Naive thymus-derived CD4-positive, alpha-beta T cell (primary cell): ENCODE measurements around the gene NUAK1. TPM values are rescaled to one million over a fixed set of nuclear protein-coding genes. Genes with fewer than 3 reads are reported as not detected.

Experiments used
- ATAC-seq: fragments of 150-1000 bp; cut with Tn5 transposase; 2 replicates; pipeline ENCODE4 v1.10.0; 2021; ENCODE audit warnings: mild to moderate bottlenecking, moderate library complexity
- CTCF ChIA-PET: fragments of 350-600 bp; sonication (Branson Sonifier 250); formaldehyde crosslinking; loops from one replicate; lab custom pipeline; 2021; ENCODE audit warnings: antibody characterized with exemption; lab: Charles Lee
- POLR2A ChIA-PET: fragments of 350-600 bp; sonication (Branson Sonifier 250); formaldehyde crosslinking; loops from one replicate; lab custom pipeline; 2021; ENCODE audit warnings: antibody characterized with exemption, inconsistent platforms; lab: Charles Lee
- DNase-seq, 9 donors: peaks; one replicate each; pipeline versions ENCODE4 v3.0.0 to v3.0.0-alpha.2; 2020 to 2022; ENCODE audit warnings: mixed read lengths in 1 of 9
- H3K27ac ChIP-seq: one replicate; pipeline ENCODE4 v1.7.0; 2013; ENCODE audit warnings: mild to moderate bottlenecking, low read depth, low read length, moderate library complexity
- H3K27me3 ChIP-seq, 2 donors: one replicate each; pipeline ENCODE4 v1.7.0; 2013; ENCODE audit warnings: low read length in 2 of 2, mild to moderate bottlenecking in 2 of 2, moderate library complexity in 2 of 2; ENCODE audit not compliant: control insufficient read depth in 2 of 2, insufficient read depth in 2 of 2
- H3K36me3 ChIP-seq, 3 experiments: 1 replicate in 2 of 3; 2 replicates in 1 of 3; pipeline ENCODE4 v1.7.0; 2013; ENCODE audit warnings: low read length in 3 of 3, mild to moderate bottlenecking in 3 of 3, moderate library complexity in 1 of 3; ENCODE audit not compliant: insufficient read depth in 3 of 3, control insufficient read depth in 2 of 3
- H3K4me1 ChIP-seq, 2 donors: one replicate each; pipeline ENCODE4 v1.7.0; 2013; ENCODE audit warnings: low read length in 2 of 2, mild to moderate bottlenecking in 2 of 2, moderate library complexity in 1 of 2; ENCODE audit not compliant: control insufficient read depth in 2 of 2, insufficient read depth in 2 of 2
- H3K4me3 ChIP-seq: 2 replicates; pipeline ENCODE4 v1.7.0; 2013; ENCODE audit warnings: mild to moderate bottlenecking, low read length
- H3K9me3 ChIP-seq, 3 experiments: 1 replicate in 2 of 3; 2 replicates in 1 of 3; pipeline ENCODE4 v1.7.0; 2013; ENCODE audit warnings: low read length in 3 of 3; ENCODE audit not compliant: control insufficient read depth in 2 of 3
- H3K27ac Mint-ChIP-seq, 9 donors: one replicate each; pipeline ENCODE4 v1.8.0; 2020 to 2022; ENCODE audit warnings: mixed read lengths in 9 of 9, mild to moderate bottlenecking in 8 of 9, moderate library complexity in 5 of 9, inconsistent platforms in 2 of 9
- H3K27me3 Mint-ChIP-seq, 5 donors: one replicate each; pipeline ENCODE4 v1.8.0; 2021 to 2022; ENCODE audit warnings: mixed read lengths in 5 of 5, mild to moderate bottlenecking in 1 of 5
- H3K36me3 Mint-ChIP-seq, 5 donors: one replicate each; pipeline ENCODE4 v1.8.0; 2020 to 2022; ENCODE audit warnings: mixed read lengths in 5 of 5, mild to moderate bottlenecking in 3 of 5, inconsistent platforms in 1 of 5
- H3K4me1 Mint-ChIP-seq, 7 donors: one replicate each; pipeline ENCODE4 v1.8.0; 2020 to 2022; ENCODE audit warnings: mixed read lengths in 7 of 7, mild to moderate bottlenecking in 3 of 7, inconsistent platforms in 1 of 7
- H3K4me3 Mint-ChIP-seq, 10 donors: one replicate each; pipeline ENCODE4 v1.8.0; 2020 to 2022; ENCODE audit warnings: mild to moderate bottlenecking in 10 of 10, mixed read lengths in 10 of 10, moderate library complexity in 6 of 10, inconsistent platforms in 2 of 10
- H3K9me3 Mint-ChIP-seq, 11 donors: one replicate each; pipeline ENCODE4 v1.8.0; 2020 to 2022; ENCODE audit warnings: mixed read lengths in 11 of 11, mild to moderate bottlenecking in 4 of 11, inconsistent platforms in 1 of 11, moderate library complexity in 1 of 11
- intact Hi-C, 2 donors: fragments of 100-400 bp; cut with micrococcal nuclease; formaldehyde crosslinking; loops; one replicate each; pipeline ENCODE4 v1.15.1; 2023
- polyA plus RNA-seq, 2 donors: library from polyadenylated mRNA; unstranded; fragments of 300-500 nt; fragmentation: Illumina TruSeq; gene quantifications; one replicate each; pipeline ENCODE4 v1.2.3, GENCODE V29; 2021
- total RNA-seq, 6 experiments: library from RNA in 5 of 6; stranded (reverse) in 5 of 6; gene quantifications; 1 replicate in 5 of 6; 2 replicates in 1 of 6; pipeline ENCODE4 v1.2.3 and lab custom pipeline; 2021 to 2026

The NUAK1 gene
- total and polyA plus RNA-seq, 7 experiments from 2014 or later, result 0.02 to 0.51 (median 0.08) TPM; not detected in 4

GRCh38 chr12:106163712-106164111 is 25.0 kb upstream of the NUAK1 start:
- no peak overlapping the region for H3K27ac ChIP-seq
- intact Hi-C loops, result no loop called here
- Mint-ChIP-seq H3K36me3 (peaks cover 0 to 4% (median 0%) of the 10 kb centered on the region in 5 donors), H3K4me1 (no peaks in the 10 kb centered on the region), H3K4me3 (no peak overlapping the region), H3K9me3 (peaks cover 0 to 42% (median 6%) of the 10 kb centered on the region in 11 donors), H3K27me3 (peaks cover 18 to 59% (median 41%) of the 10 kb centered on the region in 5 donors), H3K27ac (no peak overlapping the region)
- H3K9me3 ChIP-seq, result no peaks in the 10 kb centered on the region
- DNase-seq (no peak), ATAC-seq (no peak)
- no peaks in the 10 kb centered on the region for H3K4me1 ChIP-seq
- H3K27me3 ChIP-seq, result no peaks in the 10 kb centered on the region
- POLR2A ChIA-PET, result no interaction called here
- no peak overlapping the region for H3K4me3 ChIP-seq
- CTCF ChIA-PET, result no interaction called here
- no peaks in the 10 kb centered on the region for H3K36me3 ChIP-seq

GRCh38 chr12:106161491-106161890 is 22.7 kb upstream of the NUAK1 start:
- no peak for DNase-seq
- H3K36me3 ChIP-seq, result no peaks in the 10 kb centered on the region
- no peak overlapping the region for H3K27ac ChIP-seq
- Mint-ChIP-seq H3K4me3 (no peak overlapping the region), H3K4me1 (no peaks in the 10 kb centered on the region), H3K36me3 (peaks cover 0 to 4% (median 0%) of the 10 kb centered on the region in 5 donors), H3K27ac (no peak overlapping the region), H3K9me3 (peaks cover 0 to 26% (median 6%) of the 10 kb centered on the region in 11 donors), H3K27me3 (peaks cover 16 to 50% (median 45%) of the 10 kb centered on the region in 5 donors)
- intact Hi-C loops, result no loop called here
- H3K27me3 ChIP-seq, result no peaks in the 10 kb centered on the region
- ChIA-PET CTCF (no interaction called here), POLR2A (no interaction called here)
- ATAC-seq, result no peak
- H3K4me1 ChIP-seq, result no peaks in the 10 kb centered on the region
- H3K9me3 ChIP-seq, result no peaks in the 10 kb centered on the region
- no peak overlapping the region for H3K4me3 ChIP-seq

- Mint-ChIP-seq H3K36me3 (peaks cover 0 to 4% (median 0%) of the 10 kb centered on the region in 5 donors), H3K9me3 (peaks cover 0 to 20% (median 4%) of the 10 kb centered on the region in 11 donors), H3K27me3 (peaks cover 10 to 44% (median 40%) of the 10 kb centered on the region in 5 donors), H3K4me1 (no peaks in the 10 kb centered on the region), H3K4me3 (no peak overlapping the region), H3K27ac (no peak overlapping the region)
- ChIA-PET CTCF (no interaction called here), POLR2A (no interaction called here)
- H3K27ac ChIP-seq, result no peak overlapping the region
- H3K27me3 ChIP-seq, result no peaks in the 10 kb centered on the region
- no peaks in the 10 kb centered on the region for H3K4me1 ChIP-seq
- ATAC-seq, result no peak
- no peak for DNase-seq
- no peaks in the 10 kb centered on the region for H3K36me3 ChIP-seq
- intact Hi-C loops, result no loop called here
- no peaks in the 10 kb centered on the region for H3K9me3 ChIP-seq
- H3K4me3 ChIP-seq, result no peak overlapping the region
Observed at GRCh38 chr12:106160915-106161314, 22.2 kb upstream of the NUAK1 start.

- Histone ChIP-seq H3K4me1 (no peaks in the 10 kb centered on the region), H3K27me3 (no peaks in the 10 kb centered on the region), H3K27ac (no peak overlapping the region), H3K4me3 (no peak overlapping the region), H3K9me3 (no peaks in the 10 kb centered on the region), H3K36me3 (no peaks in the 10 kb centered on the region)
- Mint-ChIP-seq H3K27me3 (peaks cover 8 to 35% (median 32%) of the 10 kb centered on the region in 5 donors), H3K4me3 (no peak overlapping the region), H3K36me3 (peaks cover 0 to 4% (median 0%) of the 10 kb centered on the region in 5 donors), H3K9me3 (peaks cover 0 to 14% (median 4%) of the 10 kb centered on the region in 11 donors), H3K4me1 (no peaks in the 10 kb centered on the region), H3K27ac (no peak overlapping the region)
- intact Hi-C loops, result no loop called here
- no peak for ATAC-seq
- POLR2A ChIA-PET, result no interaction called here
- CTCF ChIA-PET, result interaction anchor here (1.4 kb wide), 1 partner anchor 23 kb away, joined by 4 read pairs; no protein-coding TSS in a partner anchor
- DNase-seq, result no peak
Observed at GRCh38 chr12:106157802-106158201, 19.0 kb upstream of the NUAK1 start.

GRCh38 chr12:106154751-106155273 is 16.1 kb upstream of the NUAK1 start:
- no peak for ATAC-seq
- Histone ChIP-seq H3K27ac (no peak overlapping the region), H3K4me3 (no peak overlapping the region), H3K36me3 (no peaks in the 10 kb centered on the region), H3K9me3 (no peaks in the 10 kb centered on the region), H3K4me1 (no peaks in the 10 kb centered on the region), H3K27me3 (no peaks in the 10 kb centered on the region)
- DNase-seq, result no peak
- Mint-ChIP-seq H3K9me3 (no peaks in the 10 kb centered on the region), H3K27ac (no peak overlapping the region), H3K4me3 (no peak overlapping the region), H3K27me3 (peaks cover 11 to 23% (median 17%) of the 10 kb centered on the region in 5 donors), H3K36me3 (no peaks in the 10 kb centered on the region), H3K4me1 (no peaks in the 10 kb centered on the region)
- intact Hi-C loops, result no loop called here
- POLR2A ChIA-PET, result no interaction called here
- CTCF ChIA-PET, result no interaction called here

- Mint-ChIP-seq H3K27me3 (peaks cover 7 to 29% (median 18%) of the 10 kb centered on the region in 5 donors), H3K9me3 (no peaks in the 10 kb centered on the region), H3K4me1 (no peaks in the 10 kb centered on the region), H3K36me3 (no peaks in the 10 kb centered on the region), H3K27ac (no peak overlapping the region), H3K4me3 (no peak overlapping the region)
- Histone ChIP-seq H3K4me3 (no peak overlapping the region), H3K27ac (no peak overlapping the region), H3K36me3 (no peaks in the 10 kb centered on the region), H3K9me3 (no peaks in the 10 kb centered on the region), H3K4me1 (no peaks in the 10 kb centered on the region), H3K27me3 (no peaks in the 10 kb centered on the region)
- POLR2A ChIA-PET, result no interaction called here
- DNase-seq, result no peak
- intact Hi-C loops, result no loop called here
- CTCF ChIA-PET, result no interaction called here
- ATAC-seq, result no peak
Observed at GRCh38 chr12:106152334-106152733, 13.6 kb upstream of the NUAK1 start.

GRCh38 chr12:106150555-106150954 is 11.8 kb upstream of the NUAK1 start:
- Mint-ChIP-seq H3K27ac (no peak overlapping the region), H3K4me1 (no peaks in the 10 kb centered on the region), H3K36me3 (no peaks in the 10 kb centered on the region), H3K9me3 (no peaks in the 10 kb centered on the region), H3K4me3 (no peak overlapping the region), H3K27me3 (peaks cover 15 to 39% (median 20%) of the 10 kb centered on the region in 5 donors)
- ChIA-PET CTCF (no interaction called here), POLR2A (no interaction called here)
- ATAC-seq, result no peak
- no peak for DNase-seq
- Histone ChIP-seq H3K4me3 (no peak overlapping the region), H3K27ac (no peak overlapping the region), H3K36me3 (no peaks in the 10 kb centered on the region), H3K9me3 (no peaks in the 10 kb centered on the region), H3K4me1 (no peaks in the 10 kb centered on the region), H3K27me3 (no peaks in the 10 kb centered on the region)
- intact Hi-C loops, result no loop called here
